Gastrocnemius medialis (tissue), 4 donors: Measurements from ENCODE around the gene PARD3.

Experiments used
- POLR2A ChIP-seq, 2 donors: fragments of 450-650 bp; IDR thresholded peaks; one replicate each; pipeline ENCODE4 v1.6.1; 2017; ENCODE audit warnings: antibody characterized with exemption in 2 of 2, mild to moderate bottlenecking in 2 of 2, moderate library complexity in 2 of 2
- TF ChIP-seq, protein P1 (sequence below), 5 experiments: fragments of 450-650 bp in 3 of 5; fragments of 200-600 bp in 2 of 5; sonication (generic) in 2 of 5; IDR thresholded peaks in 4 of 5; conservative IDR thresholded peaks in 1 of 5; 1 replicate in 4 of 5; 2 replicates in 1 of 5; pipeline ENCODE4 v1.5.1; 2016 to 2019; ENCODE audit warnings: antibody characterized with exemption in 5 of 5, mild to moderate bottlenecking in 3 of 5, moderate library complexity in 3 of 5

DNA sequence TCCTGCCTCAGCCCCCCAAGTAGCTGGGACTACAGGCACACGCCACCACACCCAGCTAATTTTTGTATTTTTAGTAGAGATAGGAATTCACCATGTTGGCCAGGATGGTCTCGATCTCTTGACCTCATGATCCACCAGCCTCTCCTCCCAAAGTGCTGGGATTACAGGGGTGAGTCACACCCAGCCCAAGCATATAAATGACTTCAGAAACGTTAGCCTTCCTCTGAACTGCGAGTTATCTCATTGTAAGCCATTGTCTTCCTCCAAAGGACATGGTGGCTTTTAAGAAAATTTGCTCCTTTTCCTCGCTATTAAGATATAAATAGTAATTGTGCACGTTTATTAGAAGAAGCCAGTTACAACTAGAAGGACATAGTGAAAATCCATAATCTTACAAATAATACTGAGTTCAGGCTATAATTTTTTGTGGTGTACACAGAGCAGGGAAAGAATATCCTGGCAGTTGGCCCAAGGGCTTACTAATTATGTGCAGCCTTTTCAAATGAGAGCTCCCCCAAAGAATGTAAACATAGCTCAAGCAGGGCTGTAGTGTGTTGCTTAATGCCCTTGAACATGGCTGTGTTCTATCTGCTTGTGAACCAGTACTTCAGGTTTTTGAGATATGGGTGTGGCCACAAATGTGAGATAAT is 495.8 kb downstream of the PARD3 start:
- TF ChIP-seq POLR2A (IDR thresholded peaks at IDR 0.05) = no peak
- TF ChIP-seq, protein P1, sequence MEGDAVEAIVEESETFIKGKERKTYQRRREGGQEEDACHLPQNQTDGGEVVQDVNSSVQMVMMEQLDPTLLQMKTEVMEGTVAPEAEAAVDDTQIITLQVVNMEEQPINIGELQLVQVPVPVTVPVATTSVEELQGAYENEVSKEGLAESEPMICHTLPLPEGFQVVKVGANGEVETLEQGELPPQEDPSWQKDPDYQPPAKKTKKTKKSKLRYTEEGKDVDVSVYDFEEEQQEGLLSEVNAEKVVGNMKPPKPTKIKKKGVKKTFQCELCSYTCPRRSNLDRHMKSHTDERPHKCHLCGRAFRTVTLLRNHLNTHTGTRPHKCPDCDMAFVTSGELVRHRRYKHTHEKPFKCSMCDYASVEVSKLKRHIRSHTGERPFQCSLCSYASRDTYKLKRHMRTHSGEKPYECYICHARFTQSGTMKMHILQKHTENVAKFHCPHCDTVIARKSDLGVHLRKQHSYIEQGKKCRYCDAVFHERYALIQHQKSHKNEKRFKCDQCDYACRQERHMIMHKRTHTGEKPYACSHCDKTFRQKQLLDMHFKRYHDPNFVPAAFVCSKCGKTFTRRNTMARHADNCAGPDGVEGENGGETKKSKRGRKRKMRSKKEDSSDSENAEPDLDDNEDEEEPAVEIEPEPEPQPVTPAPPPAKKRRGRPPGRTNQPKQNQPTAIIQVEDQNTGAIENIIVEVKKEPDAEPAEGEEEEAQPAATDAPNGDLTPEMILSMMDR (IDR thresholded peaks at IDR 0.05 in 4 of 5, conservative IDR thresholded peaks at IDR 0.05 in 1 of 5) = no peak
